Thoracic aorta (tissue), 2 donors: ENCODE data around the gene ECE1. TPM values are rescaled to one million over a fixed set of nuclear protein-coding genes. Genes with fewer than 3 reads are reported as not detected.
"Not testable (repeated sequence)": the region's sequence is repeated elsewhere in the genome, so short reads cannot be mapped to it uniquely, and the experiment has no call there.

ENCODE experiments used
- ATAC-seq: fragments of 150-250 bp; one replicate; pipeline ENCODE4 v1.8.0; 2017; ENCODE audit warnings: low read depth; ENCODE audit not compliant: insufficient number of reproducible peaks, low FRiP score
- DNase-seq: peaks from one replicate; pipeline ENCODE4 v3.0.0-alpha.2; 2020; ENCODE audit warnings: low spot score
- H3K27ac ChIP-seq, 2 donors: fragments of 200-600 bp; sonication (generic); 1 replicate in 1 of 2; 2 replicates in 1 of 2; pipeline ENCODE4 v1.5.1; 2016; ENCODE audit warnings: mild to moderate bottlenecking in 2 of 2, moderate library complexity in 2 of 2
- H3K27me3 ChIP-seq: fragments of 200-600 bp; sonication (generic); replicated peaks from 2 replicates; pipeline ENCODE4 v1.6.0; 2016; ENCODE audit warnings: mild to moderate bottlenecking; ENCODE audit not compliant: insufficient read depth
- H3K36me3 ChIP-seq: fragments of 200-600 bp; sonication (generic); one replicate; pipeline ENCODE4 v1.5.1; 2016
- H3K4me1 ChIP-seq, 2 donors: fragments of 200-600 bp; sonication (generic); 1 replicate in 1 of 2; 2 replicates in 1 of 2; pipeline versions ENCODE4 v1.5.1 to v1.6.0; 2016; ENCODE audit warnings: low read depth in 2 of 2, mild to moderate bottlenecking in 1 of 2; ENCODE audit not compliant: control insufficient read depth in 1 of 2
- H3K4me3 ChIP-seq: fragments of 200-600 bp; sonication (generic); 2 replicates; pipeline ENCODE4 v1.5.1; 2016; ENCODE audit warnings: mild to moderate bottlenecking
- H3K9me3 ChIP-seq: fragments of 200-600 bp; sonication (generic); 2 replicates; pipeline ENCODE4 v1.5.1; 2016
- CTCF ChIP-seq: fragments of 200-600 bp; sonication (generic); IDR thresholded peaks from one replicate; pipeline ENCODE4 v1.5.1; 2019; ENCODE audit warnings: antibody characterized with exemption
- total RNA-seq, 2 donors: library from RNA; depleted of rRNA; stranded (reverse); fragments of >200 nt; gene quantifications; one replicate each; pipeline versions ENCODE4 v1.1.0 to v1.2.3, GENCODE V29; 2016

Gene ECE1
- total RNA-seq, 2 donors from 2014 or later: 103 to 124 TPM

- no peaks in the 10 kb centered on the region for H3K36me3 ChIP-seq
- H3K4me1 ChIP-seq: no peaks in the 10 kb centered on the region
- no peak overlapping the region for H3K4me3 ChIP-seq
- ATAC-seq (no peak), DNase-seq (no peak)
- no peak for TF ChIP-seq CTCF
- no peak overlapping the region for H3K27ac ChIP-seq
- H3K27me3 ChIP-seq: no peaks in the 10 kb centered on the region
- no peaks in the 10 kb centered on the region for H3K9me3 ChIP-seq
Observed at GRCh38 chr1:21200767-21201166, 89.5 kb downstream of the ECE1 start.

GRCh38 chr1:21198929-21199328 lies 91.3 kb downstream of the ECE1 start:
- Histone ChIP-seq H3K4me3 (no peak overlapping the region), H3K27ac (no peak overlapping the region), H3K27me3 (no peaks in the 10 kb centered on the region), H3K9me3 (no peaks in the 10 kb centered on the region), H3K4me1 (no peaks in the 10 kb centered on the region), H3K36me3 (no peaks in the 10 kb centered on the region)
- TF ChIP-seq CTCF: no peak
- no peak for ATAC-seq
- DNase-seq: no peak

GRCh38 chr1:21192871-21193270 lies 97.4 kb downstream of the ECE1 start:
- DNase-seq (no peak), ATAC-seq (no peak)
- Histone ChIP-seq H3K4me1 (no peaks in the 10 kb centered on the region), H3K4me3 (no peak overlapping the region), H3K27ac (no peak overlapping the region), H3K27me3 (no peaks in the 10 kb centered on the region), H3K9me3 (no peaks in the 10 kb centered on the region), H3K36me3 (no peaks in the 10 kb centered on the region)
- TF ChIP-seq CTCF: no peak

- DNase-seq (no peak), ATAC-seq (no peak)
- H3K27me3 ChIP-seq: no peaks in the 10 kb centered on the region
- no peak overlapping the region for H3K27ac ChIP-seq
- no peaks in the 10 kb centered on the region for H3K36me3 ChIP-seq
- no peak overlapping the region for H3K4me3 ChIP-seq
- H3K4me1 ChIP-seq: no peaks in the 10 kb centered on the region
- H3K9me3 ChIP-seq: no peaks in the 10 kb centered on the region
- no peak for TF ChIP-seq CTCF
Observed at GRCh38 chr1:21192284-21192683, 98.0 kb downstream of the ECE1 start.

- H3K27me3 ChIP-seq, H3K36me3 ChIP-seq, H3K4me1 ChIP-seq, H3K9me3 ChIP-seq, DNase-seq, ATAC-seq, H3K4me3 ChIP-seq, H3K27ac ChIP-seq: not testable (repeated sequence)
Observed at GRCh38 chr1:21190771-21191170, 99.5 kb downstream of the ECE1 start.

- H3K4me3 ChIP-seq: no peak overlapping the region
- no peaks in the 10 kb centered on the region for H3K36me3 ChIP-seq
- DNase-seq: no peak
- H3K27ac ChIP-seq: no peak overlapping the region
- H3K4me1 ChIP-seq: no peaks in the 10 kb centered on the region
- no peak for TF ChIP-seq CTCF
- no peaks in the 10 kb centered on the region for H3K27me3 ChIP-seq
- no peaks in the 10 kb centered on the region for H3K9me3 ChIP-seq
- no peak for ATAC-seq
Observed at GRCh38 chr1:21189906-21190500, 100.3 kb downstream of the ECE1 start.
